ENCODE data around the gene ANKRD40. TPM values are rescaled to one million over a fixed set of nuclear protein-coding genes. Genes with fewer than 3 reads are reported as not detected.

The ANKRD40 gene
- total and polyA plus RNA-seq, 7 experiments from 2014 or later: 3.6 to 37.2 (median 30.1) TPM

Other genes starting within 250 kb of the ANKRD40 start
- gene CHAD, start 239.0 kb downstream of the ANKRD40 start, total RNA-seq: not detected
- not detected for gene CHAD, start 239.0 kb downstream of the ANKRD40 start, polyA plus RNA-seq
- 10 to 100 TPM; 38.3 to 91.0 (median 54.6) TPM for gene RSAD1, start 229.1 kb downstream of the ANKRD40 start, total RNA-seq
- 10 to 100 TPM; 56.8 to 76.0 TPM for gene RSAD1, start 229.1 kb downstream of the ANKRD40 start, polyA plus RNA-seq
- 1 to 10 TPM in 4 of 5 experiments, under 1 TPM in 1; 0.90 to 9.0 (median 8.6) TPM for gene MYCBPAP, start 199.5 kb downstream of the ANKRD40 start, total RNA-seq
- under 1 TPM in 1 of 2 donors, not detected in 1; 0.59 TPM for gene MYCBPAP, start 199.5 kb downstream of the ANKRD40 start, polyA plus RNA-seq
- gene EPN3, start 175.2 kb downstream of the ANKRD40 start, total RNA-seq: not detected
- gene EPN3, start 175.2 kb downstream of the ANKRD40 start, polyA plus RNA-seq: not detected
- gene SPATA20, start 160.7 kb downstream of the ANKRD40 start, total RNA-seq: 10 to 100 TPM; 14.3 to 19.4 (median 16.4) TPM
- gene SPATA20, start 160.7 kb downstream of the ANKRD40 start, polyA plus RNA-seq: 1 to 10 TPM; 3.7 to 5.6 TPM
- not detected for gene CACNA1G, start 147.2 kb downstream of the ANKRD40 start, total RNA-seq
- not detected for gene CACNA1G, start 147.2 kb downstream of the ANKRD40 start, polyA plus RNA-seq
- gene ABCC3, start 73.0 kb downstream of the ANKRD40 start, total RNA-seq: 10 to 100 TPM in 1 of 5 experiments, 1 to 10 TPM in 2, under 1 TPM in 1, not detected in 1; 0.68 to 22.4 (median 1.3) TPM
- not detected for gene ABCC3, start 73.0 kb downstream of the ANKRD40 start, polyA plus RNA-seq
- gene LUC7L3, start 11.7 kb upstream of the ANKRD40 start, total RNA-seq: 100 to 1,000 TPM; 131 to 331 (median 149) TPM
- gene LUC7L3, start 11.7 kb upstream of the ANKRD40 start, polyA plus RNA-seq: 10 to 100 TPM; 41.8 to 65.3 TPM
- not detected for gene ANKRD40CL, start 59.6 kb upstream of the ANKRD40 start, total RNA-seq
- gene ANKRD40CL, start 59.6 kb upstream of the ANKRD40 start, polyA plus RNA-seq: not detected
- not detected for gene WFIKKN2, start 127.7 kb upstream of the ANKRD40 start, total RNA-seq
- not detected for gene WFIKKN2, start 127.7 kb upstream of the ANKRD40 start, polyA plus RNA-seq
- 100 to 1,000 TPM in 4 of 5 experiments, 10 to 100 TPM in 1; 51.5 to 261 (median 131) TPM for gene TOB1, start 158.4 kb upstream of the ANKRD40 start, total RNA-seq
- gene TOB1, start 158.4 kb upstream of the ANKRD40 start, polyA plus RNA-seq: 10 to 100 TPM; 27.9 to 33.7 TPM

Measured in naive thymus-derived CD4-positive, alpha-beta T cell (primary cell).